ENCODE data around the gene RNF208.

RNF208 gene

DNA sequence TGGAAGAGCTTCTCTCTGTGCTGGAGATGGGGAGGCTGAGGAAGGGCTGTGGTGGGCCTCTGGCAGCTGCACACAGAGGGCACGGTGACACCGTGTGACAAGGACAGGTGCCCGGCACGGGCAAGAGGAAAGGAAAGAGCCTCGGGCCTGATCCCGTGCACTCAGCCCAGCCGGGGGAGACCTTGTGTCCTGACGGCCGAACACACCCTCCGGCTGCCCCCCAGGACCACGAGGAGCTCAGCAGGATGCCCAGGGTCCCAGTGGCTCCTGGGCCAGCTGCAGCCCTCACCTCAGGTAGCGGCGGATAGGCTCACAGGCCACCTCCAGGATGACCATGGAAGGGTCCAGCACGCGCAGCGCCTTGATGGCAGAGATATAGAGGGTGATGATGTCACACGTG lies 39.2 kb downstream of the RNF208 start:
- Histone ChIP-seq H3K36me3 (ENCODE audit: control insufficient read depth in 1 of 2, insufficient read depth in 2 of 2, low read length in 2 of 2) (peaks cover 24 to 87% of the 10 kb centered on the region in 2 donors), H3K9ac (ENCODE audit: low read depth in 1 of 2, low read length in 2 of 2) (no peak overlapping the region), H3K9me3 (ENCODE audit: control insufficient read depth in 1 of 2, low read length in 2 of 2) (no peaks in the 10 kb centered on the region), H3K27me3 (ENCODE audit: control insufficient read depth in 1 of 2, insufficient read depth in 2 of 2, low read length in 2 of 2) (no peaks in the 10 kb centered on the region), H3K27ac (ENCODE audit: low read depth, low read length) (no peak overlapping the region), H3K4me3 (ENCODE audit: low read depth in 1 of 2, low read length in 2 of 2) (no peak overlapping the region), H3K4me1 (ENCODE audit: control insufficient read depth in 1 of 2, insufficient read depth in 2 of 2, low read length in 2 of 2) (peaks cover 17 to 20% of the 10 kb centered on the region in 2 donors)

DNA sequence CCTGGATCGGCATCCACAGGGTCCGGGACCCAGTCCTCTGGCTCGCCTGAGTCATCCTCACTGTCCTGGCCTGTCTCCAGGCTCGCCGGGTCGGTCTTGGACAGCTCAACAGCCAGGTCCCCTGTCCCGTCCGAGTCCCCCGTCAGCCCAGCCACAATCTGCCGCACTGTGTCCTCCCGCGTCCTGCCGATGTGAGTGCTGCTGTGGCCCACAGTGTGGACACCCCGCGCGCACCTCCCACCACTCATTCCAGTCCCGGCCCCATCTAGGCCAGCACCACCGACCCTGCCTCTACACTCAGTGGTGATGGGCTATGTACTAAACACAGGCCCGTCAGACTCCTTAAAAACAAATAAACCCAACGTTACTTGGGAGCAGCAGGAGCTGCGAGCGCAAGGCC lies 40.4 kb downstream of the RNF208 start:
- Histone ChIP-seq H3K4me1 (ENCODE audit: control insufficient read depth in 1 of 2, insufficient read depth in 2 of 2, low read length in 2 of 2) (peaks cover 5 to 9% of the 10 kb centered on the region in 2 donors), H3K36me3 (ENCODE audit: control insufficient read depth in 1 of 2, insufficient read depth in 2 of 2, low read length in 2 of 2) (peaks cover 21 to 82% of the 10 kb centered on the region in 2 donors), H3K27ac (ENCODE audit: low read depth, low read length) (no peak overlapping the region), H3K9ac (ENCODE audit: low read depth in 1 of 2, low read length in 2 of 2) (no peak overlapping the region), H3K4me3 (ENCODE audit: low read depth in 1 of 2, low read length in 2 of 2) (no peak overlapping the region), H3K9me3 (ENCODE audit: control insufficient read depth in 1 of 2, low read length in 2 of 2) (no peaks in the 10 kb centered on the region), H3K27me3 (ENCODE audit: control insufficient read depth in 1 of 2, insufficient read depth in 2 of 2, low read length in 2 of 2) (no peaks in the 10 kb centered on the region)

DNA sequence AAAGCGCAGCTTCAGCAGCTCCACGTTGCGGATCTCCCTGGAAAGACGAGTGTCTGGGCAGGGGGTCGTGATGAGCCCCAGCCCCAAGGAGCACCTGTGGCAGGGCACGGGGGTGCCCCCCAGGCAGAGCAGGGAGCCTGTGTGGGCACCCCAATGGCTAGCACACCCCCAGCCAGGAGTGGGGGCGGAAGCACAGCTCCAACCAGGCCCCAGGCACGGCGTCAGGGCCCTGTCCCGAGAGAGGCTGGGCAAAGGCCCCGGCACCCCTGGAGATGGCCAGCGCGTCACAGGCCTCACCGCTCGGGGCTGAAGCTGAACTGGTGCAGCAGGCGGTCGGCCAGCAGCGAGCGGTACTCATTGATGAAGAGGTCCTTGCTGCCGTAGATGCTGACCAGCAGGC lies 41.5 kb downstream of the RNF208 start:
- Histone ChIP-seq H3K4me3 (ENCODE audit: low read depth in 1 of 2, low read length in 2 of 2) (no peak overlapping the region), H3K9ac (ENCODE audit: low read depth in 1 of 2, low read length in 2 of 2) (no peak overlapping the region), H3K4me1 (ENCODE audit: control insufficient read depth in 1 of 2, insufficient read depth in 2 of 2, low read length in 2 of 2) (peaks cover 0 to 9% of the 10 kb centered on the region in 2 donors), H3K9me3 (ENCODE audit: control insufficient read depth in 1 of 2, low read length in 2 of 2) (no peaks in the 10 kb centered on the region), H3K27ac (ENCODE audit: low read depth, low read length) (no peak overlapping the region), H3K36me3 (ENCODE audit: control insufficient read depth in 1 of 2, insufficient read depth in 2 of 2, low read length in 2 of 2) (peaks cover 18 to 72% of the 10 kb centered on the region in 2 donors), H3K27me3 (ENCODE audit: control insufficient read depth in 1 of 2, insufficient read depth in 2 of 2, low read length in 2 of 2) (peaks cover 2 to 3% of the 10 kb centered on the region in 2 donors)

DNA sequence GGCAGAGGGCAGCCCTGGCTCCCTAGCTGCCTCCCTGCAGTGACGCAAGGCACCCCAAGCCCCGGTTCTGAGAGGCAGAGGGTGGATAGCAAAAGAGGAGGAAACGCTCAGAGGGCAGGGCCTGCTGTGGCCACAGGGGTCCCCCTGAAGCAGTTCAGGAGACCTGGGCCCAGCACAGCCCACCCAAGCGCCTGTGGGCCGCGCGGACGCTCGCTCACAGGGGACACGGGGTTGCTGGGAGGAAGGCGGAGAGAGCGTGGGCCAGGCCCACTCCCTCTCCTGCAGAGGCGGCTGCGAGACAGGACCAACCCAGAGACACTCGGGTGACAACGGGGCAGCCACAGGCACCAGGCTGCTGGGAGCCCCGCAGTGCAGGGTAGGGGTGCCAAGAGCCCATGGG lies 42.3 kb downstream of the RNF208 start:
- Histone ChIP-seq H3K27ac (ENCODE audit: low read depth, low read length) (no peak overlapping the region), H3K9me3 (ENCODE audit: control insufficient read depth in 1 of 2, low read length in 2 of 2) (no peaks in the 10 kb centered on the region), H3K36me3 (ENCODE audit: control insufficient read depth in 1 of 2, insufficient read depth in 2 of 2, low read length in 2 of 2) (peaks cover 18 to 64% of the 10 kb centered on the region in 2 donors), H3K27me3 (ENCODE audit: control insufficient read depth in 1 of 2, insufficient read depth in 2 of 2, low read length in 2 of 2) (peaks cover 7 to 8% of the 10 kb centered on the region in 2 donors), H3K4me1 (ENCODE audit: control insufficient read depth in 1 of 2, insufficient read depth in 2 of 2, low read length in 2 of 2) (peaks cover 0 to 12% of the 10 kb centered on the region in 2 donors), H3K9ac (ENCODE audit: low read depth in 1 of 2, low read length in 2 of 2) (no peak overlapping the region), H3K4me3 (ENCODE audit: low read depth in 1 of 2, low read length in 2 of 2) (no peak overlapping the region)

DNA sequence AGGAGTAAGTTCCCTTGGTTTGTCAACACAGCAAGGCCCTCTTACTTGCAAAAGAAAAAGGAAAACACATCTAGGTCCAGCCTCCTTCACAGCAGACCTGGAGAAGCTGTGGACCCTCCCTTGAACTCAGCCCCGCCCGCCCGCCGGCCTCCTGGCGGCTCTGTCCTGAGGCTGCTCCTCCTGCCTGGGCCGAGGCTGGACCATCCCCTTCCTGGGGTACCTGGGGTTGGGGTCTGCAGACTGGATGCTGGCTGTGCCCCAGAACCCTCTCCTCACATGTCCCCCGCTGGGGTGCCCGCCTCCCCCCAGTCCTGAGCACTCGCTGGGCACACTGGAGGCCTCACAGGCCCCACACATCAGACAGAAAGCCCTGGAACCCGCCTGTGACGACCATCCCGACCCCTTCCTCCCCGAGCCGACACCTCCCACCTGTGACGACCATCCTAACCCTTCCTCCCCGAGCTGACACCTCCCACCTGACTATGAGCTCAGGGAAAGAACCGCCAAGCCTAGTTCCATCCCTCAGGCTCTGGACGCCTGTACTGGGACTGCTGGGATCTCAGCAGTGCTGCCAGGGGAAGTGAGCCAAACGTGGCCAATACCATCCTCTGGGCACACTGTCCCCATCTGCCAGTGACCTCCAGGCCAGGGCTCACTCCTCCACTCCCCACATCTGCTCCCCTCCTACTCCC lies 43.0 kb downstream of the RNF208 start:
- H3K36me3 ChIP-seq (ENCODE audit: control insufficient read depth in 1 of 2, insufficient read depth in 2 of 2, low read length in 2 of 2): peaks cover 17 to 57% of the 10 kb centered on the region in 2 donors
- no peak overlapping the region for H3K27ac ChIP-seq (ENCODE audit: low read depth, low read length)
- no peaks in the 10 kb centered on the region for H3K9me3 ChIP-seq (ENCODE audit: control insufficient read depth in 1 of 2, low read length in 2 of 2)
- peaks cover 0 to 12% of the 10 kb centered on the region in 2 donors for H3K4me1 ChIP-seq (ENCODE audit: control insufficient read depth in 1 of 2, insufficient read depth in 2 of 2, low read length in 2 of 2)
- no peak overlapping the region for H3K4me3 ChIP-seq (ENCODE audit: low read depth in 1 of 2, low read length in 2 of 2)
- H3K9ac ChIP-seq (ENCODE audit: low read depth in 1 of 2, low read length in 2 of 2): no peak overlapping the region
- H3K27me3 ChIP-seq (ENCODE audit: control insufficient read depth in 1 of 2, insufficient read depth in 2 of 2, low read length in 2 of 2): peaks cover 12% of the 10 kb centered on the region in 2 donors

DNA sequence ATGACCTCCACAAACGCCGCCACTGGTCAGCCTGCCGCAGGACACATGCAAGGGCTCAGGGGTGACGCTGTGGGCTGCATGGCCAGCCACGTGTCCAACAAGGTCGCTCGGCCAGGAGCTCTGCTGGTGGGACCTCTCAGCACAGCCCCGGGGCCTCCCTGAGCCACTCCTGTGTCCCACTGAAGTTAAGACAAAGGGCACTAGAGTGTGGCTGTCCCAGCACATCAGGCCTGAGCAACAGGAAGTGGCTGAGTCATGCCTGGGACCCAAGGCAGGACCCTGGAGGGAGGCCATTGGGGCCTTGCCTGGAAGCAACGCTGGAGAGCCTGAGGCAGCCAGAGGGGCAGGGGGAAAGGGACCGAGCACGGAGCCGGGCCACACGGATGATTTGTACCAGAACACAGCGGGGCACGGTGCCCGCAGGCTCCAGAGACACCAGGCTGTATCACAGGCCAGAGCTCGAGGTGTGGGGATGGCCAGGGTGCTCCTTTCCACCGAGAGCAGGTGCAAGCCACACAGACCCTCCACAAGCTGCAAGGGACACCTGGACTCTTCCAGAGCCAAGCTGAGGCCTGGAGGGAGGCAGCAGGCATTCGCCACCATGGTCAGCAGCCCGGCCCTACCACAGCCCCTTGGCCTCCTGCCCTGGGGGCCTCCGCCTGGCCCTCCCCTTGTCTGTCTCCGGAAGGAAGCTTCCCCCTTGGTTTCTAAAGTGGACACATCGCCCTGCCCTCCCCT lies 43.7 kb downstream of the RNF208 start:
- H3K36me3 ChIP-seq (ENCODE audit: control insufficient read depth in 1 of 2, insufficient read depth in 2 of 2, low read length in 2 of 2): peaks cover 10 to 50% of the 10 kb centered on the region in 2 donors
- no peak overlapping the region for H3K9ac ChIP-seq (ENCODE audit: low read depth in 1 of 2, low read length in 2 of 2)
- H3K27me3 ChIP-seq (ENCODE audit: control insufficient read depth in 1 of 2, insufficient read depth in 2 of 2, low read length in 2 of 2): peaks cover 19 to 20% of the 10 kb centered on the region in 2 donors
- H3K9me3 ChIP-seq (ENCODE audit: control insufficient read depth in 1 of 2, low read length in 2 of 2): no peaks in the 10 kb centered on the region
- no peak overlapping the region for H3K4me3 ChIP-seq (ENCODE audit: low read depth in 1 of 2, low read length in 2 of 2)
- peaks cover 0 to 19% of the 10 kb centered on the region in 2 donors for H3K4me1 ChIP-seq (ENCODE audit: control insufficient read depth in 1 of 2, insufficient read depth in 2 of 2, low read length in 2 of 2)
- no peak overlapping the region for H3K27ac ChIP-seq (ENCODE audit: low read depth, low read length)

DNA sequence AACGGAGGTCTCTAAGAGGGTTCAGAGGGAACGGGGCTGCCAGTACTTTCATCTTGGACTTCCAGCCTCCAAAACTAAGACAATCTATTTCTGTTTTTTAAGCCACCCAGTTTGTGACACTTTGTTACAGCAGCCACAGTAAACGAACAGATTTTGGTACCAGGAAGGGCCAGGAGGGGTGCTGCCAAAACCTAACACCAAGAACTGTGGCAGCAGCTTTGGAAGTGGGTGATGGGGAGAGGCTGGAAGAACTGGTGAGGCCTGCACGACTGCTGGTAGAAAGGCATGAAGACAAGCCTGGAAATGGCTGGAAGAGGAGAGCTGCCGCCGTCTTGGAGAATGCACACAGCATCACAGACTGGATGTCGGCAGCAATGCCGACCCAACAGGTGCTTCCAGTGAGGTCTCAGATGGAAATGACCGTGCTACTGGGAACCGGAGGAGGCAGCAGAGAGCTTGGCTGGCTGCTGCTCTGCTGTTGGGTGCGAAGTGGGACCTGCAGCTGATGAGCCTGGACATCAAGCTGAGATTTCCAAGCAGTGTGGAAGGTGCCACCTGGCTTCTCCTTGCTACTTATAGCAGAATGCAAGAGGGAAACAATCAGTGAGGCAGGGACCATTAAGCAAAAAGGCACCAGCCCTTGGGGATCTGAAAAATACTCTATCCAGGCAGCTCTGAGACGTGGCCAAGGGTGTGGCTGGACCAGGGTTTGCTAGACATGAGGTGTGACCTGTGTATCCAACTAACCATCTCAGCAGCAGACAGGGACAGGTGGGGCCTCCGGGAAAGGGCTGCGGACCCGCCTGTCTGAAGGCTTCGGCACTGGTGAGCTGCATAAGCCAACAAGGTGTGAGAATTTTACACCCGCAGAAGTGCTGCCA lies 45.5 kb downstream of the RNF208 start:
- H3K4me1 ChIP-seq (ENCODE audit: control insufficient read depth in 1 of 2, insufficient read depth in 2 of 2, low read length in 2 of 2): peaks cover 0 to 22% of the 10 kb centered on the region in 2 donors
- peaks cover 22 to 28% of the 10 kb centered on the region in 2 donors for H3K27me3 ChIP-seq (ENCODE audit: control insufficient read depth in 1 of 2, insufficient read depth in 2 of 2, low read length in 2 of 2)
- no peaks in the 10 kb centered on the region for H3K9me3 ChIP-seq (ENCODE audit: control insufficient read depth in 1 of 2, low read length in 2 of 2)
- H3K4me3 ChIP-seq (ENCODE audit: low read depth in 1 of 2, low read length in 2 of 2): no peak overlapping the region
- H3K9ac ChIP-seq (ENCODE audit: low read depth in 1 of 2, low read length in 2 of 2): no peak overlapping the region
- no peak overlapping the region for H3K27ac ChIP-seq (ENCODE audit: low read depth, low read length)
- peaks cover 7 to 36% of the 10 kb centered on the region in 2 donors for H3K36me3 ChIP-seq (ENCODE audit: control insufficient read depth in 1 of 2, insufficient read depth in 2 of 2, low read length in 2 of 2)

DNA sequence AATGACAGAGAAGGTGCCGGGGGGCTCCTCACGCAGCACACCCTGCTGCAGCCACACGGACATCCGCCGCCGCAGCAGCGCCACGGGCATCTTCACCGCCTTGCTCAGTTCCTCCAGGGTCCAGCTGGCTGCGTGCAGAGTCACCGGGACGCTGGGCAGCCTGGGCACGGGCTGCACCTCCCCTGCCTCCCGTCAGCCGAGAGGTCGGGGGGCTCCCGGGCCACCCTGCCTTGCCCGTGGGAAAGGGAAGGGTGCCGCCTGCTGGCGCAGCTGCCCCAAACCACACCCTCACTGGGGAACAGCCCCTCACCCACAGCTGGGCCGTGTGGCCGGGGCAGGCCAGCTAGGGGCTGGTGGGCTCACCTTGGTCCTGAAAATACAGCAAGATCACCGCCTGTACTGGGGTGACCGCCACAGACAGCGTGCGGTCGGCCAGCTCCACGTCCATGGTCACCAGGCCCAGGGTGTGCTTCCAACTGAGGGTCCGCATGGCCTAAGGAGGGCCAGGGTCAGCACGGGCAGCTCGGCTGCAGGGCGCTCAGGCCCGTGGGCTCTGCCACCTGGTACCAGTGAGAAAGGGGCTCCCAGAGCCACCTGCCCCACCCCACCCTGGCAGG lies 46.6 kb downstream of the RNF208 start:
- H3K4me3 ChIP-seq (ENCODE audit: low read depth in 1 of 2, low read length in 2 of 2): no peak overlapping the region
- peaks cover 5 to 25% of the 10 kb centered on the region in 2 donors for H3K36me3 ChIP-seq (ENCODE audit: control insufficient read depth in 1 of 2, insufficient read depth in 2 of 2, low read length in 2 of 2)
- H3K9ac ChIP-seq (ENCODE audit: low read depth in 1 of 2, low read length in 2 of 2): no peak overlapping the region
- peaks cover 28% of the 10 kb centered on the region in 2 donors for H3K27me3 ChIP-seq (ENCODE audit: control insufficient read depth in 1 of 2, insufficient read depth in 2 of 2, low read length in 2 of 2)
- peaks cover 0 to 24% of the 10 kb centered on the region in 2 donors for H3K4me1 ChIP-seq (ENCODE audit: control insufficient read depth in 1 of 2, insufficient read depth in 2 of 2, low read length in 2 of 2)
- no peak overlapping the region for H3K27ac ChIP-seq (ENCODE audit: low read depth, low read length)
- no peaks in the 10 kb centered on the region for H3K9me3 ChIP-seq (ENCODE audit: control insufficient read depth in 1 of 2, low read length in 2 of 2)

DNA sequence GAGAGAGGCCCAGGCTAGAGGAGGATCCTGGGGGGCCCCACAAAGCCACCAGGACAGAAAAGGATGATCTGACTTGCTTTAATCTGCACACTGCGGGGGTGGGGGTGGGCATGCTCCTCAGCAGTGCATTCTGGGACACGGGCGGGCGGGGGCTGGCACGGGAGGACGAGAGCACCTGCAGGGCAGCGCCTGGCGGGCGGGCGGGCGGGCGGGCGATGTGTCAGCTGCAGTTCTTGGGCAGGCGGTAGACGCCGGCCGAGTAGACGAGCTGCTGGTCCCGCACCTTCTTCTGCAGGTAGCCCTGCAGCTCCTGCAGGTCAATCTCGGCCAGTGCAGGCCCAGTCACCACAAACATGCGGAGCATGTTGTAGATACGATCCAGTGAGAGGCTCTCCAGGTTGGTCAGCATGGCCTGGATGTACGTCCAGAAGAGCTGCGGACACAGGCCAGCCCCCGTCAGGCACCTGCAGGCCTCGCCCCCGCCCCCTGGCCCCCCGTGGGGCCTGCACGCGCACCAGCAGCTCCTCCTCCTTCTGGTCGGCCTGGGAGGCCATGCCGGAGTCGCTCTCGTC lies 47.2 kb downstream of the RNF208 start:
- Histone ChIP-seq H3K4me1 (ENCODE audit: control insufficient read depth in 1 of 2, insufficient read depth in 2 of 2, low read length in 2 of 2) (peaks cover 0 to 29% of the 10 kb centered on the region in 2 donors), H3K9ac (ENCODE audit: low read depth in 1 of 2, low read length in 2 of 2) (no peak overlapping the region)

More for the DNA sequence above, 47.2 kb downstream of the RNF208 start:
- no peak overlapping the region for H3K4me3 ChIP-seq (ENCODE audit: low read depth in 1 of 2, low read length in 2 of 2)
- H3K9me3 ChIP-seq (ENCODE audit: control insufficient read depth in 1 of 2, low read length in 2 of 2): no peaks in the 10 kb centered on the region
- H3K27ac ChIP-seq (ENCODE audit: low read depth, low read length): no peak overlapping the region
- H3K36me3 ChIP-seq (ENCODE audit: control insufficient read depth in 1 of 2, insufficient read depth in 2 of 2, low read length in 2 of 2): peaks cover under 1 to 19% of the 10 kb centered on the region in 2 donors
- H3K27me3 ChIP-seq (ENCODE audit: control insufficient read depth in 1 of 2, insufficient read depth in 2 of 2, low read length in 2 of 2): peaks cover 28 to 31% of the 10 kb centered on the region in 2 donors
